SK-N-MC (cell line): Measurements from ENCODE around the gene L3MBTL4.

Experiments
- EZH2 ChIP-seq: fragments of 200-600 bp; sonication (generic); IDR thresholded peaks from one replicate; pipeline ENCODE4 v1.6.1; 2017; ENCODE audit warnings: antibody characterized with exemption
- FOXP2 ChIP-seq: optimal IDR thresholded peaks from 2 replicates; pipeline ENCODE3; 2011; ENCODE audit warnings: mild to moderate bottlenecking, moderate library complexity; ENCODE audit not compliant: insufficient read depth; ENCODE audit errors: extremely low read length, control extremely low read depth
- POLR2AphosphoS5 ChIP-seq: IDR thresholded peaks from 2 replicates; pipeline ENCODE4 v1.6.1; 2012; ENCODE audit warnings: mild to moderate bottlenecking, low read depth, low read length, borderline replicate concordance

DNA sequence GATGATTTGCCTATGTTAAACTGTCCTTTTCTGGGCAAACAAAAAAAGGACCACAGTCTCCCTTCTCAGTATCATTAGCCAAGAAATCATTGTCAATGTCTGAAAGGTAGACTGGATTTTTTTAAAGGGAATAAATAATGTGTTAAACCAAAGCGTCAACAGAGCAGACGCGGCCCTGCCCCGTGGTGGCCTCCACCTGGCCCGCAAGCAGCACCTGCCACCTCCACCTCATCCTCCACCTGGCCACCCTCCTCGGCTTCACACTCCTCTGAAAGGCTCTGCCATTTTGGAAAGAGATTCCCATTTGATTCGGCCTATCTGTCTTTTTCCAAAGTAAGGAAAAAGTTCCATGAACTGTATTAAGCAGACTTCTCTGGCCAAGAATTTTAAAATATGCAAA is 451.4 kb downstream of the L3MBTL4 start:
- TF ChIP-seq EZH2 (no peak), POLR2AphosphoS5 (no peak), FOXP2 (no peak)
